ENCODE results near the gene MED28.
A peak's percentile ranks its signal among the peaks of the same experiment; 100 is the strongest.

MED28 gene

GRCh38 chr4:17623451-17624001, 9.1 kb downstream of the MED28 start:
- DNase-seq (ENCODE audit: insufficient read length) (no peak), FAIRE-seq (no peak)
- TF ChIP-seq TAF1 (IDR thresholded peaks at IDR 0.05; ENCODE audit: borderline replicate concordance, low read depth, low read length) = no peak
- no peak for TF ChIP-seq POLR2A (IDR thresholded peaks at IDR 0.05; ENCODE audit: low read depth, low read length)
- no peak for TF ChIP-seq POLR2AphosphoS5 (IDR thresholded peaks at IDR 0.05; ENCODE audit: low read depth, low read length)

- DNase-seq (ENCODE audit: insufficient read length) (no peak), FAIRE-seq (no peak)
- TF ChIP-seq POLR2A (IDR thresholded peaks at IDR 0.05; ENCODE audit: low read depth, low read length) = no peak
- TF ChIP-seq TAF1 (IDR thresholded peaks at IDR 0.05; ENCODE audit: borderline replicate concordance, low read depth, low read length) = no peak
- TF ChIP-seq POLR2AphosphoS5 (IDR thresholded peaks at IDR 0.05; ENCODE audit: low read depth, low read length) = no peak
These were observed 10.4 kb downstream of the MED28 start for GRCh38 chr4:17624821-17625220.

GRCh38 chr4:17630228-17630627, 15.8 kb downstream of the MED28 start:
- FAIRE-seq = no peak
- TF ChIP-seq POLR2AphosphoS5 (IDR thresholded peaks at IDR 0.05; ENCODE audit: low read depth, low read length) (no peak), TAF1 (IDR thresholded peaks at IDR 0.05; ENCODE audit: borderline replicate concordance, low read depth, low read length) (no peak), POLR2A (IDR thresholded peaks at IDR 0.05; ENCODE audit: low read depth, low read length) (no peak)
- DNase-seq (ENCODE audit: insufficient read length) = no peak

- no peak for DNase-seq (ENCODE audit: insufficient read length)
- FAIRE-seq = no peak
- no peak for TF ChIP-seq POLR2AphosphoS5 (IDR thresholded peaks at IDR 0.05; ENCODE audit: low read depth, low read length)
- no peak for TF ChIP-seq POLR2A (IDR thresholded peaks at IDR 0.05; ENCODE audit: low read depth, low read length)
- no peak for TF ChIP-seq TAF1 (IDR thresholded peaks at IDR 0.05; ENCODE audit: borderline replicate concordance, low read depth, low read length)
These were observed 19.2 kb downstream of the MED28 start for GRCh38 chr4:17633600-17633999.

- DNase-seq (ENCODE audit: insufficient read length) = no peak
- TF ChIP-seq POLR2AphosphoS5 (IDR thresholded peaks at IDR 0.05; ENCODE audit: low read depth, low read length) (no peak), TAF1 (IDR thresholded peaks at IDR 0.05; ENCODE audit: borderline replicate concordance, low read depth, low read length) (no peak), POLR2A (IDR thresholded peaks at IDR 0.05; ENCODE audit: low read depth, low read length) (no peak)
- FAIRE-seq = no peak
These were observed 20.6 kb downstream of the MED28 start for GRCh38 chr4:17635056-17635455.

GRCh38 chr4:17636341-17636695, 21.9 kb downstream of the MED28 start:
- TF ChIP-seq POLR2AphosphoS5 (IDR thresholded peaks at IDR 0.05; ENCODE audit: low read depth, low read length) (no peak), TAF1 (IDR thresholded peaks at IDR 0.05; ENCODE audit: borderline replicate concordance, low read depth, low read length) (no peak), POLR2A (IDR thresholded peaks at IDR 0.05; ENCODE audit: low read depth, low read length) (no peak)
- DNase-seq (ENCODE audit: insufficient read length) (no peak), FAIRE-seq (no peak)

GRCh38 chr4:17636696-17637622, 22.5 kb downstream of the MED28 start:
- FAIRE-seq (peak; percentile 44), DNase-seq (ENCODE audit: insufficient read length) (peak; percentile 76)
- no peak for TF ChIP-seq POLR2A (IDR thresholded peaks at IDR 0.05; ENCODE audit: low read depth, low read length)
- TF ChIP-seq POLR2AphosphoS5 (IDR thresholded peaks at IDR 0.05; ENCODE audit: low read depth, low read length) = no peak
- TF ChIP-seq TAF1 (IDR thresholded peaks at IDR 0.05; ENCODE audit: borderline replicate concordance, low read depth, low read length) = no peak

GRCh38 chr4:17639136-17639535, 24.7 kb downstream of the MED28 start:
- FAIRE-seq = no peak
- no peak for TF ChIP-seq POLR2A (IDR thresholded peaks at IDR 0.05; ENCODE audit: low read depth, low read length)

GRCh38 chr4:17642398-17642783, 27.9 kb downstream of the MED28 start:
- DNase-seq (ENCODE audit: insufficient read length) (no peak), FAIRE-seq (no peak)
- TF ChIP-seq POLR2A (IDR thresholded peaks at IDR 0.05; ENCODE audit: low read depth, low read length) = no peak
- no peak for TF ChIP-seq TAF1 (IDR thresholded peaks at IDR 0.05; ENCODE audit: borderline replicate concordance, low read depth, low read length)
- no peak for TF ChIP-seq POLR2AphosphoS5 (IDR thresholded peaks at IDR 0.05; ENCODE audit: low read depth, low read length)

More at GRCh38 chr4:17639136-17639535, 24.7 kb downstream of the MED28 start:
- no peak for DNase-seq (ENCODE audit: insufficient read length)

- FAIRE-seq (no peak), DNase-seq (ENCODE audit: insufficient read length) (no peak)
- no peak for TF ChIP-seq TAF1 (IDR thresholded peaks at IDR 0.05; ENCODE audit: borderline replicate concordance, low read depth, low read length)
- no peak for TF ChIP-seq POLR2A (IDR thresholded peaks at IDR 0.05; ENCODE audit: low read depth, low read length)
- no peak for TF ChIP-seq POLR2AphosphoS5 (IDR thresholded peaks at IDR 0.05; ENCODE audit: low read depth, low read length)
These were observed 32.3 kb downstream of the MED28 start for GRCh38 chr4:17646693-17647092.

- no peak for TF ChIP-seq TAF1 (IDR thresholded peaks at IDR 0.05; ENCODE audit: borderline replicate concordance, low read depth, low read length)
- TF ChIP-seq POLR2A (IDR thresholded peaks at IDR 0.05; ENCODE audit: low read depth, low read length) = no peak
- TF ChIP-seq POLR2AphosphoS5 (IDR thresholded peaks at IDR 0.05; ENCODE audit: low read depth, low read length) = no peak
- DNase-seq (ENCODE audit: insufficient read length) = no peak
- no peak for FAIRE-seq
These were observed 32.9 kb downstream of the MED28 start for GRCh38 chr4:17647176-17647806.

- TF ChIP-seq POLR2A (IDR thresholded peaks at IDR 0.05; ENCODE audit: low read depth, low read length) (no peak), POLR2AphosphoS5 (IDR thresholded peaks at IDR 0.05; ENCODE audit: low read depth, low read length) (no peak), TAF1 (IDR thresholded peaks at IDR 0.05; ENCODE audit: borderline replicate concordance, low read depth, low read length) (no peak)
- FAIRE-seq = no peak
- DNase-seq (ENCODE audit: insufficient read length) = no peak
These were observed 33.5 kb downstream of the MED28 start for GRCh38 chr4:17647927-17648326.
